ENCODE measurements around the gene RALGPS1.

DNA sequence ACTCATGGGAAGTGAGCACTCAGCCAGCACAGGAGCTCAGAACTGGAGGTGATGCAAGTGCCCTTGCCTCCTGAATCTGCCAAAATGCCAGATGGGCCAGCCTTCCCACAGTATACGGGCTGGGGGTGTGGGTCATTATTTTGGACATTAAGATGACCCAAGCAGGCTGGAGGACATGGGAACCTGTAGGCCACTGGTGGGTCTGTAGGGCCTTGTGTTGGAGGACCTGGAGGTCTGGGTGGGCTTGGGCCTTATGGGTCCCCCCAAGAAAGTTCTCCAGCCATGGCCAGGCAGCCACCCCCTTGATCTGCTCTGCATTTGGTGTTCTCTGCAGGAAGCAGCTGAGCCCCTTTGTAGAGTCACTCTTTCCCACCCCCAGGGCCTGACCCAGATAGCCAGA, 278.9 kb downstream of the RALGPS1 start:
- TF ChIP-seq, protein P1, sequence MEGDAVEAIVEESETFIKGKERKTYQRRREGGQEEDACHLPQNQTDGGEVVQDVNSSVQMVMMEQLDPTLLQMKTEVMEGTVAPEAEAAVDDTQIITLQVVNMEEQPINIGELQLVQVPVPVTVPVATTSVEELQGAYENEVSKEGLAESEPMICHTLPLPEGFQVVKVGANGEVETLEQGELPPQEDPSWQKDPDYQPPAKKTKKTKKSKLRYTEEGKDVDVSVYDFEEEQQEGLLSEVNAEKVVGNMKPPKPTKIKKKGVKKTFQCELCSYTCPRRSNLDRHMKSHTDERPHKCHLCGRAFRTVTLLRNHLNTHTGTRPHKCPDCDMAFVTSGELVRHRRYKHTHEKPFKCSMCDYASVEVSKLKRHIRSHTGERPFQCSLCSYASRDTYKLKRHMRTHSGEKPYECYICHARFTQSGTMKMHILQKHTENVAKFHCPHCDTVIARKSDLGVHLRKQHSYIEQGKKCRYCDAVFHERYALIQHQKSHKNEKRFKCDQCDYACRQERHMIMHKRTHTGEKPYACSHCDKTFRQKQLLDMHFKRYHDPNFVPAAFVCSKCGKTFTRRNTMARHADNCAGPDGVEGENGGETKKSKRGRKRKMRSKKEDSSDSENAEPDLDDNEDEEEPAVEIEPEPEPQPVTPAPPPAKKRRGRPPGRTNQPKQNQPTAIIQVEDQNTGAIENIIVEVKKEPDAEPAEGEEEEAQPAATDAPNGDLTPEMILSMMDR (IDR thresholded peaks at IDR 0.05), result no peak
- TF ChIP-seq EZH2 (IDR thresholded peaks at IDR 0.05; ENCODE audit: borderline replicate concordance, insufficient read depth, low read depth, low read length, poor library complexity, severe bottlenecking), result no peak

Data from B cell (primary cell).